Sigmoid colon (tissue), 7 donors: ENCODE measurements around the gene IQGAP2. TPM values are rescaled to one million over a fixed set of nuclear protein-coding genes. Genes with fewer than 3 reads are reported as not detected.

ENCODE experiments used
- DNase-seq: peaks from one replicate; pipeline ENCODE4 v3.0.0-alpha.2; 2019
- H3K27ac ChIP-seq, 4 donors: fragments of 200-600 bp; sonication (generic); one replicate each; pipeline ENCODE4 v1.5.1; 2016 to 2019; ENCODE audit warnings: mild to moderate bottlenecking in 1 of 4
- H3K27me3 ChIP-seq, 3 donors: fragments of 200-600 bp; sonication (generic); one replicate each; pipeline ENCODE4 v1.5.1; 2019; ENCODE audit warnings: mild to moderate bottlenecking in 1 of 3
- H3K36me3 ChIP-seq, 4 donors: fragments of 200-600 bp; sonication (generic); one replicate each; pipeline ENCODE4 v1.5.1; 2016 to 2019
- H3K4me1 ChIP-seq, 4 donors: fragments of 200-600 bp; sonication (generic); one replicate each; pipeline ENCODE4 v1.5.1; 2017 to 2019
- H3K4me3 ChIP-seq, 4 donors: fragments of 200-600 bp; sonication (generic); one replicate each; pipeline ENCODE4 v1.5.1; 2017 to 2019; ENCODE audit warnings: mild to moderate bottlenecking in 2 of 4, moderate library complexity in 1 of 4
- H3K9me3 ChIP-seq, 4 donors: fragments of 200-600 bp in 3 of 4; sonication (generic) in 3 of 4; one replicate each; pipeline versions ENCODE4 v1.5.1 to v1.6.1; 2013 to 2019
- CTCF ChIP-seq, 4 experiments: fragments of 450-650 bp in 3 of 4; fragments of 200-600 bp in 1 of 4; IDR thresholded peaks; one replicate each; pipeline ENCODE4 v1.5.1; 2016 to 2019; ENCODE audit warnings: antibody characterized with exemption in 4 of 4, mild to moderate bottlenecking in 3 of 4, moderate library complexity in 2 of 4
- EP300 ChIP-seq, 4 donors: sonication (generic); formaldehyde crosslinking; IDR thresholded peaks; one replicate each; pipeline ENCODE4 v1.6.1; 2017; ENCODE audit warnings: antibody characterized with exemption in 4 of 4
- POLR2A ChIP-seq, 2 donors: fragments of 450-650 bp; IDR thresholded peaks; one replicate each; pipeline ENCODE4 v1.6.1; 2016; ENCODE audit warnings: antibody characterized with exemption in 2 of 2, mild to moderate bottlenecking in 2 of 2, moderate library complexity in 2 of 2
- POLR2AphosphoS5 ChIP-seq, 4 donors: sonication (generic); formaldehyde crosslinking; IDR thresholded peaks; one replicate each; pipeline ENCODE4 v1.6.1; 2017; ENCODE audit warnings: antibody characterized with exemption in 4 of 4
- WGBS, 2 donors: extraction: QIAGEN DNeasy Blood & Tissue Kit; methylation state at CpG; one replicate each; pipeline ENCODE4 v1.1.7; 2013; 5-methylcytosine and 5-hydroxymethylcytosine counted together
- intact Hi-C: fragments of 100-400 bp; cut with DNase I; formaldehyde crosslinking; loops from one replicate; pipeline ENCODE4 v1.15.1; 2023
- polyA plus RNA-seq, 3 donors: library from polyadenylated mRNA; stranded (reverse); fragments of 200-250 nt; gene quantifications; one replicate each; pipeline ENCODE4 v1.2.3, GENCODE V29; 2013
- total RNA-seq, 4 donors: library from RNA; depleted of rRNA; stranded (reverse); fragments of >200 nt; gene quantifications; one replicate each; pipeline ENCODE4 v1.1.0, GENCODE V29; 2016
- donor health status: healthy with polysubstance abuse.
- donor health status: Bipolar disorder and iron deficiency.
- donor health status: healthy.

IQGAP2 gene
- total and polyA plus RNA-seq, 7 donors, result 15.0 to 85.3 (median 24.6) TPM

- TF ChIP-seq POLR2AphosphoS5 (IDR thresholded peaks at IDR 0.05), result no peak
- no peak for TF ChIP-seq CTCF (IDR thresholded peaks at IDR 0.05)
- no peak for TF ChIP-seq POLR2A (IDR thresholded peaks at IDR 0.05)
- TF ChIP-seq EP300 (IDR thresholded peaks at IDR 0.05), result no peak
- intact Hi-C loops, result no loop called here
- Histone ChIP-seq H3K27ac (no peak overlapping the region), H3K4me3 (no peak overlapping the region), H3K4me1 (no peaks in the 10 kb centered on the region), H3K36me3 (no peaks in the 10 kb centered on the region), H3K27me3 (no peaks in the 10 kb centered on the region), H3K9me3 (no peaks in the 10 kb centered on the region)
- no peak for DNase-seq
- 61% methylated on average over 2 of the region's 2 CpGs for WGBS, 2 donors
These were observed 31.1 kb upstream of the IQGAP2 start for GRCh38 chr5:76371960-76372322.

GRCh38 chr5:76372323-76373054, 30.6 kb upstream of the IQGAP2 start:
- H3K36me3 ChIP-seq, result no peaks in the 10 kb centered on the region
- intact Hi-C loops, result no loop called here
- no peak for TF ChIP-seq POLR2AphosphoS5 (IDR thresholded peaks at IDR 0.05)
- TF ChIP-seq POLR2A (IDR thresholded peaks at IDR 0.05), result no peak
- TF ChIP-seq CTCF (IDR thresholded peaks at IDR 0.05), result no peak
- no peak for TF ChIP-seq EP300 (IDR thresholded peaks at IDR 0.05)
- H3K9me3 ChIP-seq, result no peaks in the 10 kb centered on the region
- DNase-seq, result no peak
- WGBS, 2 donors, result 80 to 82% methylated on average over 11 of the region's 11 CpGs
- no peak overlapping the region for H3K27ac ChIP-seq
- no peak overlapping the region for H3K4me3 ChIP-seq
- no peaks in the 10 kb centered on the region for H3K4me1 ChIP-seq
- no peaks in the 10 kb centered on the region for H3K27me3 ChIP-seq

- no peak for TF ChIP-seq EP300 (IDR thresholded peaks at IDR 0.05)
- no peak for TF ChIP-seq POLR2AphosphoS5 (IDR thresholded peaks at IDR 0.05)
- no peak for TF ChIP-seq CTCF (IDR thresholded peaks at IDR 0.05)
- no peak for TF ChIP-seq POLR2A (IDR thresholded peaks at IDR 0.05)
- Histone ChIP-seq H3K4me3 (no peak overlapping the region), H3K9me3 (no peaks in the 10 kb centered on the region), H3K27me3 (no peaks in the 10 kb centered on the region), H3K36me3 (no peaks in the 10 kb centered on the region), H3K27ac (no peak overlapping the region), H3K4me1 (no peaks in the 10 kb centered on the region)
- intact Hi-C loops, result no loop called here
- WGBS, 2 donors, result 92 to 98% methylated on average over 3 of the region's 3 CpGs
- no peak for DNase-seq
These were observed 26.8 kb upstream of the IQGAP2 start for GRCh38 chr5:76376148-76376865.

GRCh38 chr5:76376866-76377230, 26.2 kb upstream of the IQGAP2 start:
- no peaks in the 10 kb centered on the region for H3K4me1 ChIP-seq
- no peaks in the 10 kb centered on the region for H3K27me3 ChIP-seq
- H3K4me3 ChIP-seq, result no peak overlapping the region
- 90 to 93% methylated on average over 3 of the region's 3 CpGs for WGBS, 2 donors
- H3K9me3 ChIP-seq, result no peaks in the 10 kb centered on the region
- DNase-seq, result no peak
- H3K36me3 ChIP-seq, result no peaks in the 10 kb centered on the region
- intact Hi-C loops, result no loop called here
- no peak overlapping the region for H3K27ac ChIP-seq
- TF ChIP-seq CTCF (IDR thresholded peaks at IDR 0.05) (no peak), POLR2AphosphoS5 (IDR thresholded peaks at IDR 0.05) (no peak), POLR2A (IDR thresholded peaks at IDR 0.05) (no peak), EP300 (IDR thresholded peaks at IDR 0.05) (no peak)
